ENCODE data around the gene FAM53B.

The FAM53B gene

DNA sequence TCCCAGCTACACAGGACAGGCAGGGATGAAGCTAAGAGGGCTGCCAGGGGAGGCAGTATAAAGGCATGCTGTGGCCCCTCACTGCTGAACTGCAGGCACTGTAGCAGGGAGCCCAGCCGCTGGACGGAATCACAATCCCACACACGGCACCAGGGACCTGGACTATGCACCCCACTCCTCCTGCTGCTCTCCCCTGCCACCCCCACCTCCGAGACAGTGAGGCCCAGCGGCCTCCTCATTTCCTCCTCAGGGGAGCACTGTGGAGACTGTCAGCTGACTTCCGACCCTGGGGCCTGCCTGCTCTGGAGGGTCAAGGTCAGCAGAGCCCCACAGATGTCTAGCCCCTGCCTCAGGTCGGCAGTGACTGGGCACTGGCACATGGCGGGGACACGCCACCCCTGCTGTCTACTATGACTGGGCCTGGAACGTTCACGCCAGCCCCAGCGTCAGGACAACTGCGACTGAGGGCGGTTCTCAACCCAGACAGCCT, 92.7 kb downstream of the FAM53B start:
- no peak for DNase-seq (ENCODE audit: low spot score)
- Histone ChIP-seq H3K4me3 (no peak overlapping the region), H3K27ac (peak overlapping the region in 1 of 2 donors; percentile 23)
- TF ChIP-seq CTCF (IDR thresholded peaks at IDR 0.05), result no peak

DNA sequence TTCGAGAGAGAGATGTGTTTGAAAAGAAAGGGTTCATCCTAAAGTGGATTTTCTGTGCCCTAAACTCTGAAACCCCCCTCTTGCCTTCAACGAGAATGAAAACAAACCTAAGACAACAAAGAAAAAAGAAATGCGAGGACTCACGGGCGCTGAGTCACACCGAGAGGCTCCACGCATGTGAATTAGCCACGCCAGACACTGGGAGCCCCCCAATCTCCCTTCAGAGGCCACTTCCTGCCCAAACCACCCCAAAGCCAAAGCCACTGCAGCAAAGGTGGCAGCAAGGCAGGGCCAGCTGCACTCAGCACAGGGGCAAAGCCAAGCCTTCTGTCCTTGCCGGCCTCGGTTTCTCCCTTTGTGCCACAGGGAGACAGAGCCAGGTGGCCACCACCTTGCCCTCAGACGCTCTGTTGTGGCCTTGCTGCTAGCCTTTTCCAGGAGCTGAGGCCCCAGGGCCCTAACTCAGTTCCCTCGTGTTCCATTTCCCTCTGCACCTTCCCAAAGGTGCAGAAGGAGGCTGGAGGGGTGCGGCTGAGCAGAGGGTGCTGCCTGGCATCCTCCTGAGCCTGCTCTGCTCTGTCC, 93.3 kb downstream of the FAM53B start:
- Histone ChIP-seq H3K27ac (peak overlapping the region in 1 of 2 donors; percentile 23), H3K4me3 (no peak overlapping the region)
- no peak for TF ChIP-seq CTCF (IDR thresholded peaks at IDR 0.05)
- DNase-seq (ENCODE audit: low spot score), result no peak

- Histone ChIP-seq H3K4me3 (no peak overlapping the region), H3K27ac (no peak overlapping the region)
- DNase-seq (ENCODE audit: low spot score), result no peak
- TF ChIP-seq CTCF (IDR thresholded peaks at IDR 0.05), result no peak
These were observed 93.9 kb downstream of the FAM53B start for GRCh38 chr10:124650263-124650662.

DNA sequence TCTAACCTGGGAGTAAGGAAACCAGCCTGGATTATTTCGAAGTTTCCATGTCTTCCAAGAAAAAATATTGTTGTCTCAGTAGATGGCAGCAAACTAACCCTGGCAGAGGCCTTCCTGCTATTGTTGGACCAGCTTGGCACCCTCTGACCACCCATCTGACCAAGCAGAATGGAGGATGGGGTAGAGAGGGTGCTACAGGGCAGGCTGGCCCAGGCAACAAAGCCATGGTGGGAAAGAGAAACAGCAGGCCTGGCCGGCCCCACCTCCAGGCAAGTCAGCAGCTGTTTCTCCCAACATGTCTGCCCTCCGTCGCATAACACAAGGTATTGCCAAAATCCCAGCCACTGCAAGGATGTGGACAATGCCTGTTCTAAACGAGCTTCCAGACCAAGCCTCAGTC, 95.0 kb downstream of the FAM53B start:
- DNase-seq (ENCODE audit: low spot score), result no peak
- TF ChIP-seq CTCF (IDR thresholded peaks at IDR 0.05), result no peak
- Histone ChIP-seq H3K27ac (peak overlapping the region; percentile 8 to 74), H3K4me3 (no peak overlapping the region)

- Histone ChIP-seq H3K27ac (peak overlapping the region; percentile 8 to 74), H3K4me3 (no peak overlapping the region)
- no peak for DNase-seq (ENCODE audit: low spot score)
- no peak for TF ChIP-seq CTCF (IDR thresholded peaks at IDR 0.05)
These were observed 95.4 kb downstream of the FAM53B start for GRCh38 chr10:124648738-124649137.

- H3K27ac ChIP-seq, result peak overlapping the region; percentile 8 to 74
- no peak overlapping the region for H3K4me3 ChIP-seq
- no peak for TF ChIP-seq CTCF (IDR thresholded peaks at IDR 0.05)
- DNase-seq (ENCODE audit: low spot score), result no peak
These were observed 96.1 kb downstream of the FAM53B start for GRCh38 chr10:124648131-124648475.

DNA sequence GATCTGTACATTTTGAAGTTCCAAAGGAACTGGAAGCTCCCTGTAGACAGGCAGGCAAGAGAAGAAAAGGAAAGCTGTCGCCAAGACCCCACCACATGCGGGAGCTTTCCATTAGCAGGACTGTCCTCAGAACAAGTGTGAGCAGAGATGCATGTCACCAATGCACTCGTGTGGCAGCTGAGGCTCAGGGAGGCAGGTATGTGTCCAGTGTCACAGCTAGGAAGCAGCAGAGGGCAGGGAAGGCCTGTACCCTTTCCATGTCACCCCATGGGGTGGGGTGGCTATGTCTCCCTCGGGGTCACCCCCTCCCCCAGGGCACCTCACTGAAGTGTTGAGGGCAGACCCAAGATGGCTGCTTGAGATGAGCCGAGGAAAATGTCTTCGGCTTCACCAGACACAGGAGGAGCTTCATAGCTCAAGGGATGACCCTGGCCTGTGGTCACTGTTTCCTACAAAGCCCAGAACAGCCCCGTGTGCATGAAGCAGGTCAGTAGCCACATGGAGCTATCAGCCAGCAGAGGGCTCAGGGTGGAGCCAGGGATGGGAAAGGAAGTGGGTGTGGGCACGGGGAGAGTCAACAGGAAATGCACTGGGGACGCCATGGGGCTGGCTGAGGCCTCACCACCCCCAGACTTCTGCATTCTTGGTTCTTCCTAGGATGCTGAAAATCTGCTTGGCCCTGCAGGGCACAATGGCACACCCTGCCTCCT, 96.6 kb downstream of the FAM53B start:
- no peak for DNase-seq (ENCODE audit: low spot score)
- H3K4me3 ChIP-seq, result no peak overlapping the region
- TF ChIP-seq CTCF (IDR thresholded peaks at IDR 0.05), result no peak
- peak overlapping the region; percentile 8 to 74 for H3K27ac ChIP-seq
